ENCODE data around the gene KIF5A. TPM values are rescaled to one million over a fixed set of nuclear protein-coding genes. Genes with fewer than 3 reads are reported as not detected.

Gene KIF5A
- polyA plus RNA-seq, 1 of the 3 experiments (the other 2 are of a cell fraction), result 6.2 TPM

DNA sequence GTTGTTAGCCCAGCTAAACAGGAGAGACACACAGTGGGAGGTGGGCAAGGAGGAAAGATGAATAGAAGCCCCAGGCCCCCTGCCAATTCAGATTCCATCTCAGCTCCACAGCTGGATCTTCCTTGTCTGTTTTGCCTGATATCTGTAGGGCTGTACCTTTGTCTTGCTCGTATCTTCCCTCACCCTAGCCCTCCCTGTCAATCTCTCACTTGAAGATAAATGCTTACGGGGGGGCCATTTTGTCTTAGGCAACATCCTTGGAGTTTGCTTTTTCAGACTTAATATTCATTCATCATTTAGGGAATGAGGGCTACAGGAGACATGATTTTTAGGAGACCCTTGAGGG is 2.4 kb downstream of the KIF5A start:
- WGBS (ENCODE audit: low lambda C conversion rate), result 76% methylated on average over 2 of the region's 2 CpGs
- ChIA-PET POLR2A (interaction anchor here (1.2 kb wide), 2 partner anchors 32 to 59 kb away, joined by 5 read pairs; partner anchors contain the start of genes ARHGEF25 and DDIT3), CTCF (interaction anchor here (2.9 to 5.1 kb wide), 2 partner anchors 31 to 69 kb away, joined by 11 to 24 read pairs; no protein-coding TSS in a partner anchor)

DNA sequence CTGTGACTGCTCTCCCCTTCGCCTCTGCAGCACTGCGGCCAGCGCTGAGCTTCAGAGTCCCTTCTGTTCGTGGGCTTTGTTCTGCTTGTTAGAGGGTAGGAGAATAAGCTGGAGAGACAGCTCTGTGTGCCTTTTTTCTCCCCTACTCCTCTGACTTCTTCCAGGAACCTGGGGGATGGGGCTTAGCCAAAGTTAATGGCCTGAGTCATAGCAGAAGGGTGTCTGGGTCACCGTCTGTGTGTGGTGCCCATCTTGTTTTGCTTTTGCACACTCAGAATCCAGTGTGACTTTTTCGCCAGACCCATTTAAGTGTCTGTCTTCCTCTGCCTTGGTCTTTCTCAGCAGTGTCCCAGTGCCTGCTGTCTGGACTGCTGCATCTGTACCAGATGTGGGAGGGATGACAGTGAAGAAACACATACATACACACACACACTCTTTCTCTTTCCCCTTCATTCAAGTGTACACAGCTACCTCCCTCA is 3.0 kb downstream of the KIF5A start:
- Histone ChIP-seq H3K27me3 (ENCODE audit: insufficient read depth) (no peaks in the 10 kb centered on the region), H3K27ac (ENCODE audit: low read depth in 2 of 2, low read length in 1 of 2) (peak overlapping the region; percentile 13 to 40; a peak in 2 of 4 replicates), H3K9me2 (no peaks in the 10 kb centered on the region), H3K79me2 (ENCODE audit: insufficient read depth) (peaks cover 41% of the 10 kb centered on the region; the same call in 1 of the 2 replicates), H4K20me1 (ENCODE audit: insufficient read depth) (no peaks in the 10 kb centered on the region), H3F3A (replicated peaks; ENCODE audit: insufficient read depth) (peaks cover 6% of the 10 kb centered on the region), H3K9me3 (no peaks in the 10 kb centered on the region), H3K4me3 (ENCODE audit: low read depth in 2 of 2, low read length in 1 of 2) (peak overlapping the region in 1 of 2 experiments; percentile 24; a peak in 1 of 4 replicates), H2AFZ (ENCODE audit: low read depth) (no peak overlapping the region), H3K4me1 (ENCODE audit: control insufficient read depth in 1 of 2, insufficient read depth in 2 of 2, low read depth in 1 of 2, low read length in 1 of 2) (peaks cover 4 to 33% of the 10 kb centered on the region in 2 experiments; a peak in 3 of 4 replicates), H3K36me3 (replicated peaks in 1 of 2; ENCODE audit: control insufficient read depth in 1 of 2, insufficient read depth in 2 of 2, low read length in 1 of 2) (peaks cover 2 to 9% of the 10 kb centered on the region in 2 experiments), H3K9ac (no peak overlapping the region), H3K4me2 (peak overlapping the region; percentile 94)
- TF ChIP-seq SIN3A (IDR thresholded peaks at IDR 0.05; ENCODE audit: borderline replicate concordance, low read depth, low read length) (no peak), FOSL2 (IDR thresholded peaks at IDR 0.05; ENCODE audit: borderline replicate concordance, low read depth) (peak; percentile 12; the same call in 1 of the 2 replicates), EZH2phosphoT487 (IDR thresholded peaks at IDR 0.05; ENCODE audit: borderline replicate concordance, low read depth) (no peak)
- TF ChIP-seq, protein P1, sequence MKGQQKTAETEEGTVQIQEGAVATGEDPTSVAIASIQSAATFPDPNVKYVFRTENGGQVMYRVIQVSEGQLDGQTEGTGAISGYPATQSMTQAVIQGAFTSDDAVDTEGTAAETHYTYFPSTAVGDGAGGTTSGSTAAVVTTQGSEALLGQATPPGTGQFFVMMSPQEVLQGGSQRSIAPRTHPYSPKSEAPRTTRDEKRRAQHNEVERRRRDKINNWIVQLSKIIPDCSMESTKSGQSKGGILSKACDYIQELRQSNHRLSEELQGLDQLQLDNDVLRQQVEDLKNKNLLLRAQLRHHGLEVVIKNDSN (IDR thresholded peaks at IDR 0.05; ENCODE audit: borderline replicate concordance, low read depth), result no peak
- DNase-seq, result no peak
- ChIA-PET CTCF (interaction anchor here (0.6 to 5.1 kb wide), 5 partner anchors 12 to 80 kb away, joined by 3 to 24 read pairs (median 4); partner anchors contain the start of gene B4GALNT1), POLR2A (interaction anchor here (1.2 kb wide), 2 partner anchors 32 to 58 kb away, joined by 5 read pairs; partner anchors contain the start of genes ARHGEF25 and DDIT3)
- 59% methylated on average over 6 of the region's 6 CpGs for WGBS (ENCODE audit: low lambda C conversion rate)

More for the DNA sequence above, 2.4 kb downstream of the KIF5A start:
- no peak for DNase-seq
- H3F3A ChIP-seq (replicated peaks; ENCODE audit: insufficient read depth), result peaks cover 6% of the 10 kb centered on the region
- peaks cover 41% of the 10 kb centered on the region; the same call in 1 of the 2 replicates for H3K79me2 ChIP-seq (ENCODE audit: insufficient read depth)
- no peak overlapping the region for H2AFZ ChIP-seq (ENCODE audit: low read depth)
- peak overlapping the region in 1 of 2 experiments; percentile 13; a peak in 2 of 4 replicates for H3K27ac ChIP-seq (ENCODE audit: low read depth in 2 of 2, low read length in 1 of 2)
- peaks cover 2 to 9% of the 10 kb centered on the region in 2 experiments for H3K36me3 ChIP-seq (replicated peaks in 1 of 2; ENCODE audit: control insufficient read depth in 1 of 2, insufficient read depth in 2 of 2, low read length in 1 of 2)
- peak overlapping the region in 1 of 2 experiments; percentile 24; a peak in 2 of 4 replicates for H3K4me3 ChIP-seq (ENCODE audit: low read depth in 2 of 2, low read length in 1 of 2)
- no peaks in the 10 kb centered on the region for H4K20me1 ChIP-seq (ENCODE audit: insufficient read depth)
- TF ChIP-seq YY1 (IDR thresholded peaks at IDR 0.05; ENCODE audit: low read depth), result no peak
- TF ChIP-seq NRF1 (IDR thresholded peaks at IDR 0.05; ENCODE audit: low read depth, low read length), result no peak
- no peak for TF ChIP-seq JUND (IDR thresholded peaks at IDR 0.05)
- no peak for TF ChIP-seq RAD21 (IDR thresholded peaks at IDR 0.05; ENCODE audit: low read length)
- no peak for TF ChIP-seq EZH2phosphoT487 (IDR thresholded peaks at IDR 0.05; ENCODE audit: borderline replicate concordance, low read depth)
- TF ChIP-seq TEAD4 (IDR thresholded peaks at IDR 0.05; ENCODE audit: borderline replicate concordance, insufficient read depth), result no peak
- TF ChIP-seq, protein P2, sequence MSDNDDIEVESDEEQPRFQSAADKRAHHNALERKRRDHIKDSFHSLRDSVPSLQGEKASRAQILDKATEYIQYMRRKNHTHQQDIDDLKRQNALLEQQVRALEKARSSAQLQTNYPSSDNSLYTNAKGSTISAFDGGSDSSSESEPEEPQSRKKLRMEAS (IDR thresholded peaks at IDR 0.05; ENCODE audit: low read depth), result no peak
- TF ChIP-seq MEF2A (IDR thresholded peaks at IDR 0.05; ENCODE audit: borderline replicate concordance, low read depth), result no peak
- no peaks in the 10 kb centered on the region for H3K27me3 ChIP-seq (ENCODE audit: insufficient read depth)
- no peaks in the 10 kb centered on the region for H3K9me2 ChIP-seq
- peaks cover 4 to 33% of the 10 kb centered on the region in 2 experiments; a peak in 3 of 4 replicates for H3K4me1 ChIP-seq (ENCODE audit: control insufficient read depth in 1 of 2, insufficient read depth in 2 of 2, low read depth in 1 of 2, low read length in 1 of 2)
- H3K9me3 ChIP-seq, result no peaks in the 10 kb centered on the region
- peak overlapping the region; percentile 94 for H3K4me2 ChIP-seq
- H3K9ac ChIP-seq, result no peak overlapping the region
